Activated naive CD8-positive, alpha-beta T cell treated with anti-CD3 and anti-CD28 coated beads, Interleukin-2, amount 10 ng/mL, durations not matched to agents 7 days and 5 days (primary cell): Measurements from ENCODE around the gene DAGLB. TPM values are rescaled to one million over a fixed set of nuclear protein-coding genes. Genes with fewer than 3 reads are reported as not detected.
A peak's percentile ranks its signal among the peaks of the same experiment; 100 is the strongest.
"Not testable (repeated sequence)": the region's sequence is repeated elsewhere in the genome, so short reads cannot be mapped to it uniquely, and the experiment has no call there.

Experiments used
- ATAC-seq: fragments of 150-1000 bp; cut with Tn5 transposase; one replicate; pipeline ENCODE4 v1.10.0; 2021; ENCODE audit warnings: low read depth, moderate library complexity
- POLR2A ChIA-PET: fragments of 350-600 bp; sonication (Branson Sonifier 250); formaldehyde crosslinking; loops from one replicate; lab custom pipeline; 2021; ENCODE audit warnings: antibody characterized with exemption; lab: Charles Lee
- DNase-seq: peaks from one replicate; pipeline ENCODE4 v3.0.0; 2021
- H3K27ac Mint-ChIP-seq: one replicate; pipeline ENCODE4 v1.8.0; 2022; ENCODE audit warnings: mild to moderate bottlenecking, mixed read lengths
- H3K27me3 Mint-ChIP-seq: one replicate; pipeline ENCODE4 v1.8.0; 2022; ENCODE audit warnings: mild to moderate bottlenecking, moderate library complexity, mixed read lengths
- H3K36me3 Mint-ChIP-seq: one replicate; pipeline ENCODE4 v1.8.0; 2021; ENCODE audit warnings: mild to moderate bottlenecking, mixed read lengths
- H3K4me1 Mint-ChIP-seq: one replicate; pipeline ENCODE4 v1.8.0; 2021; ENCODE audit warnings: mixed read lengths
- H3K4me3 Mint-ChIP-seq: one replicate; pipeline ENCODE4 v1.8.0; 2022; ENCODE audit warnings: mild to moderate bottlenecking, moderate library complexity, mixed read lengths
- H3K9me3 Mint-ChIP-seq: one replicate; pipeline ENCODE4 v1.8.0; 2021; ENCODE audit warnings: mixed read lengths
- total RNA-seq, 2 experiments: library from RNA; stranded (reverse); gene quantifications; one replicate each; pipeline ENCODE4 v1.2.3, GENCODE V29; 2021

DAGLB gene
- total RNA-seq, 2 experiments from 2014 or later: 32.3 to 37.2 TPM

GRCh38 chr7:6450591-6450990 lies 2.8 kb upstream of the DAGLB start:
- POLR2A ChIA-PET: interaction anchor here (0.6 kb wide), 1 partner anchor 28 kb away, joined by 4 read pairs; no protein-coding TSS in a partner anchor
- not testable (repeated sequence) for H3K27me3 Mint-ChIP-seq, H3K36me3 Mint-ChIP-seq, DNase-seq, H3K27ac Mint-ChIP-seq, ATAC-seq, H3K9me3 Mint-ChIP-seq
- H3K4me3 Mint-ChIP-seq: peak overlapping the region; percentile 32
- peaks cover 13% of the 10 kb centered on the region for H3K4me1 Mint-ChIP-seq

- peaks cover 16% of the 10 kb centered on the region for H3K4me1 Mint-ChIP-seq
- H3K27me3 Mint-ChIP-seq, H3K9me3 Mint-ChIP-seq, DNase-seq, POLR2A ChIA-PET, H3K27ac Mint-ChIP-seq, ATAC-seq, H3K4me3 Mint-ChIP-seq, H3K36me3 Mint-ChIP-seq: not testable (repeated sequence)
These were observed 2.1 kb upstream of the DAGLB start for GRCh38 chr7:6449884-6450283.

- peak overlapping the region; percentile 39 for H3K4me3 Mint-ChIP-seq
- no peaks in the 10 kb centered on the region for H3K9me3 Mint-ChIP-seq
- DNase-seq (no peak), ATAC-seq (no peak)
- no peaks in the 10 kb centered on the region for H3K27me3 Mint-ChIP-seq
- H3K27ac Mint-ChIP-seq: peak overlapping the region; percentile 28
- POLR2A ChIA-PET: interaction anchor here (2.0 kb wide), 1 partner anchor 11 kb away, joined by 36 read pairs; no protein-coding TSS in a partner anchor
- peaks cover 16% of the 10 kb centered on the region for H3K4me1 Mint-ChIP-seq
- H3K36me3 Mint-ChIP-seq: peaks cover 7% of the 10 kb centered on the region
These were observed 1.3 kb upstream of the DAGLB start for GRCh38 chr7:6448943-6449543.

- peaks cover 20% of the 10 kb centered on the region for H3K36me3 Mint-ChIP-seq
- POLR2A ChIA-PET: interaction anchor here (0.8 to 2.0 kb wide), 5 partner anchors 9 to 59 kb away, joined by 3 to 36 read pairs (median 4); no protein-coding TSS in a partner anchor
- peak; percentile 10 for ATAC-seq
- DNase-seq: peak; percentile 58
- H3K4me3 Mint-ChIP-seq: peak overlapping the region; percentile 91
- no peaks in the 10 kb centered on the region for H3K27me3 Mint-ChIP-seq
- peak overlapping the region; percentile 94 for H3K27ac Mint-ChIP-seq
- H3K4me1 Mint-ChIP-seq: peaks cover 26% of the 10 kb centered on the region
- no peaks in the 10 kb centered on the region for H3K9me3 Mint-ChIP-seq
These were observed 745 bp downstream of the DAGLB start for GRCh38 chr7:6446838-6447580.

- Mint-ChIP-seq H3K27ac (peak overlapping the region; percentile 24), H3K4me3 (no peak overlapping the region)
These were observed 3.1 kb downstream of the DAGLB start for GRCh38 chr7:6444516-6445269.

GRCh38 chr7:6443372-6443941 lies 4.3 kb downstream of the DAGLB start:
- peaks cover 42% of the 10 kb centered on the region for H3K4me1 Mint-ChIP-seq
- no peak for ATAC-seq
- DNase-seq: no peak
- no peaks in the 10 kb centered on the region for H3K27me3 Mint-ChIP-seq
- H3K36me3 Mint-ChIP-seq: peaks cover 33% of the 10 kb centered on the region
- POLR2A ChIA-PET: no interaction called here
- no peaks in the 10 kb centered on the region for H3K9me3 Mint-ChIP-seq
- no peak overlapping the region for H3K27ac Mint-ChIP-seq
- H3K4me3 Mint-ChIP-seq: no peak overlapping the region

More at GRCh38 chr7:6444516-6445269, 3.1 kb downstream of the DAGLB start:
- POLR2A ChIA-PET: no interaction called here
- DNase-seq: no peak
- Mint-ChIP-seq H3K27me3 (no peaks in the 10 kb centered on the region), H3K9me3 (no peaks in the 10 kb centered on the region), H3K4me1 (peaks cover 33% of the 10 kb centered on the region), H3K36me3 (peaks cover 28% of the 10 kb centered on the region)
- no peak for ATAC-seq

GRCh38 chr7:6442114-6442513 lies 5.6 kb downstream of the DAGLB start:
- no peaks in the 10 kb centered on the region for H3K27me3 Mint-ChIP-seq
- peak overlapping the region; percentile 3 for H3K4me3 Mint-ChIP-seq
- POLR2A ChIA-PET: no interaction called here
- peak overlapping the region; percentile 31 for H3K27ac Mint-ChIP-seq
- DNase-seq: no peak
- peaks cover 33% of the 10 kb centered on the region for H3K36me3 Mint-ChIP-seq
- peaks cover 50% of the 10 kb centered on the region for H3K4me1 Mint-ChIP-seq
- no peaks in the 10 kb centered on the region for H3K9me3 Mint-ChIP-seq
- no peak for ATAC-seq

- ATAC-seq (no peak), DNase-seq (no peak)
- H3K4me3 Mint-ChIP-seq: no peak overlapping the region
- POLR2A ChIA-PET: interaction anchor here (0.5 kb wide), 1 partner anchor 18 kb away, joined by 4 read pairs; no protein-coding TSS in a partner anchor
- peaks cover 31% of the 10 kb centered on the region for H3K36me3 Mint-ChIP-seq
- H3K27me3 Mint-ChIP-seq: no peaks in the 10 kb centered on the region
- H3K4me1 Mint-ChIP-seq: peaks cover 51% of the 10 kb centered on the region
- H3K27ac Mint-ChIP-seq: no peak overlapping the region
- no peaks in the 10 kb centered on the region for H3K9me3 Mint-ChIP-seq
These were observed 7.4 kb downstream of the DAGLB start for GRCh38 chr7:6440381-6440780.

GRCh38 chr7:6438427-6438826 lies 9.3 kb downstream of the DAGLB start:
- POLR2A ChIA-PET: interaction anchor here (0.5 to 3.7 kb wide), 3 partner anchors 10 to 382 kb away, joined by 3 to 36 read pairs (median 3); partner anchors contain the start of gene DAGLB
- H3K36me3 Mint-ChIP-seq: peaks cover 22% of the 10 kb centered on the region
- no peaks in the 10 kb centered on the region for H3K27me3 Mint-ChIP-seq
- H3K4me1 Mint-ChIP-seq: peaks cover 49% of the 10 kb centered on the region
- peak overlapping the region; percentile 77 for H3K4me3 Mint-ChIP-seq
- peak overlapping the region; percentile 87 for H3K27ac Mint-ChIP-seq
- H3K9me3 Mint-ChIP-seq: no peaks in the 10 kb centered on the region
- peak; percentile 44 for ATAC-seq
- no peak for DNase-seq

- peaks cover 44% of the 10 kb centered on the region for H3K4me1 Mint-ChIP-seq
- no peak for DNase-seq
- ATAC-seq: no peak
- H3K4me3 Mint-ChIP-seq: peak overlapping the region; percentile 32
- H3K9me3 Mint-ChIP-seq: no peaks in the 10 kb centered on the region
- peaks cover 18% of the 10 kb centered on the region for H3K36me3 Mint-ChIP-seq
- no peaks in the 10 kb centered on the region for H3K27me3 Mint-ChIP-seq
- POLR2A ChIA-PET: interaction anchor here (0.7 to 3.7 kb wide), 5 partner anchors 9 to 171 kb away, joined by 3 to 36 read pairs (median 4); partner anchors contain the start of gene DAGLB
- H3K27ac Mint-ChIP-seq: peak overlapping the region; percentile 73
These were observed 10.5 kb downstream of the DAGLB start for GRCh38 chr7:6437251-6437650.

GRCh38 chr7:6436385-6436685 lies 11.4 kb downstream of the DAGLB start:
- peaks cover 38% of the 10 kb centered on the region for H3K4me1 Mint-ChIP-seq
- peak overlapping the region; percentile 86 for H3K4me3 Mint-ChIP-seq
- H3K27ac Mint-ChIP-seq: peak overlapping the region; percentile 96
- POLR2A ChIA-PET: interaction anchor here (0.8 to 3.7 kb wide), 3 partner anchors 10 to 59 kb away, joined by 3 to 36 read pairs (median 3); partner anchors contain the start of gene DAGLB
- DNase-seq (peak; percentile 52), ATAC-seq (peak; percentile 57)
- H3K9me3 Mint-ChIP-seq: no peaks in the 10 kb centered on the region
- H3K27me3 Mint-ChIP-seq: no peaks in the 10 kb centered on the region
- H3K36me3 Mint-ChIP-seq: peaks cover 14% of the 10 kb centered on the region

- Mint-ChIP-seq H3K9me3 (no peaks in the 10 kb centered on the region), H3K36me3 (peaks cover 13% of the 10 kb centered on the region), H3K27ac (peak overlapping the region; percentile 96), H3K27me3 (no peaks in the 10 kb centered on the region), H3K4me1 (peaks cover 37% of the 10 kb centered on the region), H3K4me3 (peak overlapping the region; percentile 86)
- peak; percentile 96 for DNase-seq
- ATAC-seq: peak; percentile 82
- POLR2A ChIA-PET: interaction anchor here (0.6 to 3.7 kb wide), 2 partner anchors 12 to 23 kb away, joined by 4 to 36 read pairs; partner anchors contain the start of gene DAGLB
These were observed 12.0 kb downstream of the DAGLB start for GRCh38 chr7:6435486-6436384.
